Cardiac septum (tissue), 1 donor: Measurements from ENCODE around the gene HIPK2. TPM values are rescaled to one million over a fixed set of nuclear protein-coding genes. Genes with fewer than 3 reads are reported as not detected.

Experiments
- DNase-seq: peaks from one replicate; pipeline ENCODE4 v3.0.0-alpha.2; 2020; ENCODE audit warnings: low spot score
- intact Hi-C: fragments of 100-400 bp; cut with DNase I; formaldehyde crosslinking; loops from one replicate; pipeline ENCODE4 v1.14.0; 2022
- total RNA-seq: library from RNA; stranded (reverse); fragmentation: NEBNext Ultra II Directional; extraction: Animal tissue kit (Norgen Biotek cat#: 25700); gene quantifications from one replicate; pipeline ENCODE4 v1.2.1, GENCODE V29; 2021
- donor health status: DM: no; HTN: no; CAD: no.

Gene HIPK2
- total RNA-seq, 1 donor from 2014 or later, result 218 TPM

GRCh38 chr7:139521439-139521838, 256.4 kb downstream of the HIPK2 start:
- intact Hi-C loops, result no loop called here

DNA sequence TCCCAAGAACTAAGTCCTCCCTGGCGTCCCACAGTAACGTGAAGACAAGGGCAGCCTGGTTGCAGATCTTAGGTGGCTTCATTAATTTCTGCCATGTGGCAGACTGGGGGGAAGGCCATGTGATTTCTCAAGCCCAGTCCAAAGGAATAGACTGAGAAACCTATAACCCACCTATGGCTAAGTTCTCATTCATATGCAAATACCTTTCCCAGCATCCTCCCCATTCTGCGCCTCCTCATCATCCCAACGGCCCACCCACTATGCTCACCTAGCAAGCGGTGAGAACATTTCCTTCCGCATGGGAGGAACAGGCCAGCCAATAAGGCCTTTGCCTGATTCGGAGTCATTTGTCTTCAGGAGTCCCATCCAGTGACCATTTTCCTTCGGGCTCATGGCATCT, 262.5 kb downstream of the HIPK2 start:
- intact Hi-C loops, result loop anchor here (10.0 kb wide), 1 partner anchor 100 kb away; no protein-coding TSS in a partner anchor

More at GRCh38 chr7:139521439-139521838, 256.4 kb downstream of the HIPK2 start:
- no peak for DNase-seq

More for the DNA sequence above, 262.5 kb downstream of the HIPK2 start:
- DNase-seq, result no peak

Other genes with a start within 250 kb of the HIPK2 start
- 4.3 TPM for gene TBXAS1, start 51.3 kb upstream of the HIPK2 start, total RNA-seq